ENCODE data around the gene OR10J5.
"Not testable (repeated sequence)": the region's sequence is repeated elsewhere in the genome, so short reads cannot be mapped to it uniquely, and the experiment has no call there.

OR10J5 gene

GRCh38 chr1:159560599-159560998, 24.8 kb upstream of the OR10J5 start:
- TF ChIP-seq, protein P1, sequence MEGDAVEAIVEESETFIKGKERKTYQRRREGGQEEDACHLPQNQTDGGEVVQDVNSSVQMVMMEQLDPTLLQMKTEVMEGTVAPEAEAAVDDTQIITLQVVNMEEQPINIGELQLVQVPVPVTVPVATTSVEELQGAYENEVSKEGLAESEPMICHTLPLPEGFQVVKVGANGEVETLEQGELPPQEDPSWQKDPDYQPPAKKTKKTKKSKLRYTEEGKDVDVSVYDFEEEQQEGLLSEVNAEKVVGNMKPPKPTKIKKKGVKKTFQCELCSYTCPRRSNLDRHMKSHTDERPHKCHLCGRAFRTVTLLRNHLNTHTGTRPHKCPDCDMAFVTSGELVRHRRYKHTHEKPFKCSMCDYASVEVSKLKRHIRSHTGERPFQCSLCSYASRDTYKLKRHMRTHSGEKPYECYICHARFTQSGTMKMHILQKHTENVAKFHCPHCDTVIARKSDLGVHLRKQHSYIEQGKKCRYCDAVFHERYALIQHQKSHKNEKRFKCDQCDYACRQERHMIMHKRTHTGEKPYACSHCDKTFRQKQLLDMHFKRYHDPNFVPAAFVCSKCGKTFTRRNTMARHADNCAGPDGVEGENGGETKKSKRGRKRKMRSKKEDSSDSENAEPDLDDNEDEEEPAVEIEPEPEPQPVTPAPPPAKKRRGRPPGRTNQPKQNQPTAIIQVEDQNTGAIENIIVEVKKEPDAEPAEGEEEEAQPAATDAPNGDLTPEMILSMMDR (IDR thresholded peaks at IDR 0.05), result no peak
- Histone ChIP-seq H3K27ac (no peak overlapping the region), H3K4me3 (no peak overlapping the region)
- no peak for DNase-seq (ENCODE audit: low spot score)

DNA sequence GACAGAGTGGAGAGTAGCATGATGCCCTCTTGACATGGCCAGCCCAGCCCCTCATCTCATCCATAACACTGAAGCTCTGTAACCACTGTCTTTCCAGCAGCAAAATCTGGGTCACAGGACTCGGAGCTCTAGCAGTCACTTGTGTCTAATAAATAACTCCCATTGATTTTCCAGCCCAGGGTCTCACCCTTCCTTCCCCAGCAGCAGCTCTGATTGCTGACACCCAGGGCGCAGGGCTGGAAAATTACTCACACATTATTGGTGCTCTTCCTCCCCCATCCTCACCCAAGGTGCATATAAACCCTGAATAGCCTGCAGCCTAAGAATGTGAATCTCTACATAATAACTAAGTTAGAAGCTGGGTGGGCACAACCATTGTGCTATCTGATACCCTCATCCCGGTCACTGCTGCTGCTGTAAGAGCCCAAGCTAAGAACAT, 21.1 kb upstream of the OR10J5 start:
- TF ChIP-seq, protein P1 (IDR thresholded peaks at IDR 0.05), result no peak
- no peak overlapping the region for H3K4me3 ChIP-seq
- no peak overlapping the region for H3K27ac ChIP-seq
- DNase-seq (ENCODE audit: low spot score), result no peak

GRCh38 chr1:159554696-159555095, 18.9 kb upstream of the OR10J5 start:
- no peak overlapping the region for H3K27ac ChIP-seq
- H3K4me3 ChIP-seq, result no peak overlapping the region
- DNase-seq (ENCODE audit: low spot score), result no peak
- TF ChIP-seq, protein P1 (IDR thresholded peaks at IDR 0.05), result no peak

GRCh38 chr1:159554261-159554660, 18.5 kb upstream of the OR10J5 start:
- H3K4me3 ChIP-seq, result no peak overlapping the region
- no peak for DNase-seq (ENCODE audit: low spot score)
- H3K27ac ChIP-seq, result no peak overlapping the region
- TF ChIP-seq, protein P1 (IDR thresholded peaks at IDR 0.05), result no peak

DNA sequence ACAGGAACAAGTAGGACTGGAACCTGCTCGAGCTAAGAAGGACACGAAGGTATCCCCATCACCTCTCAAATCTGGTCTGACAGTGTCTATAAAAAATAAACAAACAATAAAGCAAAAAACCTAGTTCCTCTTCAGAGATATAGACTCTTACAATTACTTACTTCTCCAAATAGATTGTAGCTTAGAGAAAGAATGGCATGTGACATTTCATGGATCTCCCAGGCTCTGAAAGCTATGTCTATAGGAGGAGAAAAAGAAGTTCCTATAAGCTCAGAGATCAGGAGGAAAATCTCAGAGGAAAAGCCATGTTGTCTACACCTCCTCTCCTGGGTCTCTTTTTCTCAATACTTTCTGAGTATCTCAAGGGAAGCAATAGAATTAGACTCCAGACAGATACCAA, 12.3 kb upstream of the OR10J5 start:
- Histone ChIP-seq H3K4me3 (no peak overlapping the region), H3K27ac (no peak overlapping the region)
- no peak for DNase-seq (ENCODE audit: low spot score)
- TF ChIP-seq, protein P1 (IDR thresholded peaks at IDR 0.05), result no peak

GRCh38 chr1:159532922-159533321, 2.9 kb downstream of the OR10J5 start:
- TF ChIP-seq, protein P1 (IDR thresholded peaks at IDR 0.05), result no peak
- no peak for DNase-seq (ENCODE audit: low spot score)
- Histone ChIP-seq H3K4me3 (no peak overlapping the region), H3K27ac (no peak overlapping the region)

DNA sequence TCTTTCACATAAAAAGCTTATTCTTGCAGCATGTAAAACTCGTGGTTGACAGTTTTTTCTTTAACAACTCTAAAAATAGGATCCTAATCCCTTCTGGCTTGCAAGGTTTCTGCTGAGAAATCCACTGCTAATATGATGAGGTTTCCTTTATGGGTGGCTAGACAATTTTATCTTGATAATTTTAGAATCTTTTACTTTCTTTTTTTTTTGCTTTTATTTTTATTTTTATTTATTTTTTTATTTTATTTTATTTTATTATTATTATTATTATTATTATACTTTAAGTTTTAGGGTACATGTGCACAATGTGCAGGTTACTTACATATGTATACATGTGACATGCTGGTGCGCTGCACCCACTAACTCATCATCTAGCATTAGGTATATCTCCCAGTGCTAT, 11.0 kb downstream of the OR10J5 start:
- not testable (repeated sequence) for H3K27ac ChIP-seq; DNase-seq (ENCODE audit: low spot score); H3K4me3 ChIP-seq

DNA sequence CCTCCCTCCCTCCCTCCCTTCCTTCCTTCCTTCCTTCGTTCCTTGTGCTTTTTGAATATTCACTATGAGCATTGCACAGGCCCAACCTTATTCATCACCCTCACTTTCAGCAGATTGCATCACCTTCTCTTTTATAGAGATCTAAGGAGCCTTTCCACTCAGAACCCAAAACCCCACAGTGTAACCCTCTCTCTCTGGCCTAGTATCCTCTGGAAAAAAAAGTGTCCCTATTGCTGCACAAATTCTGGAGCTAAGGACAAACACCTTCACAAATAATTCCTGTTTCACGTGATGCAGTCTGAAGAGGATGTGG, 25.6 kb downstream of the OR10J5 start:
- no peak for DNase-seq (ENCODE audit: low spot score)
- Histone ChIP-seq H3K27ac (no peak overlapping the region), H3K4me3 (no peak overlapping the region)
- TF ChIP-seq, protein P1 (IDR thresholded peaks at IDR 0.05), result no peak
